ENCODE data around the gene NFYC. TPM values are rescaled to one million over a fixed set of nuclear protein-coding genes. Genes with fewer than 3 reads are reported as not detected.

Gene NFYC
- total RNA-seq, 1 donor from 2014 or later: 38.0 TPM

DNA sequence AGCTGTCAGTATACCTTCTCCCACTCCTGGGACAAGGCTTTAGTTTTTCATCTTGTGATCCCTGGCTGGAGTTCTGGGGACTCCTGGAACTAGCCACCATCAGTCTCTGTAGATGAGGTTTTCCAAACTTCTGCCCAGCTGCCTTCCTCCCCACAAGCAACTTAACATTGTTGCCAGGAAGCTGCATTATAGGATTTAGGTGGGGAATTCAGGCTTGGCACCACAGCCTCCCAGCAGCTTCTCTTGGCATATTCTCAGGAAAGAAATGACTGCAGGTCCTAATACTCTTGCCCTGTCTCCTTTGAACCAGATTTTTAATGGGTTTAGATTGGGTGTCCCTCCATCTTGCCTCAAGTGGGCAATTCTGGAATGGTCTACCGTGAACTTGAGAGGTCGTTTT lies 73.5 kb downstream of the NFYC start:
- H3K4me1 ChIP-seq: no peaks in the 10 kb centered on the region
- no peak for DNase-seq (ENCODE audit: low spot score)
- no peak overlapping the region for H3K4me3 ChIP-seq
- no peak for TF ChIP-seq EZH2phosphoT487 (IDR thresholded peaks at IDR 0.05)
- TF ChIP-seq EZH2 (IDR thresholded peaks at IDR 0.05): no peak
- TF ChIP-seq, protein P1, sequence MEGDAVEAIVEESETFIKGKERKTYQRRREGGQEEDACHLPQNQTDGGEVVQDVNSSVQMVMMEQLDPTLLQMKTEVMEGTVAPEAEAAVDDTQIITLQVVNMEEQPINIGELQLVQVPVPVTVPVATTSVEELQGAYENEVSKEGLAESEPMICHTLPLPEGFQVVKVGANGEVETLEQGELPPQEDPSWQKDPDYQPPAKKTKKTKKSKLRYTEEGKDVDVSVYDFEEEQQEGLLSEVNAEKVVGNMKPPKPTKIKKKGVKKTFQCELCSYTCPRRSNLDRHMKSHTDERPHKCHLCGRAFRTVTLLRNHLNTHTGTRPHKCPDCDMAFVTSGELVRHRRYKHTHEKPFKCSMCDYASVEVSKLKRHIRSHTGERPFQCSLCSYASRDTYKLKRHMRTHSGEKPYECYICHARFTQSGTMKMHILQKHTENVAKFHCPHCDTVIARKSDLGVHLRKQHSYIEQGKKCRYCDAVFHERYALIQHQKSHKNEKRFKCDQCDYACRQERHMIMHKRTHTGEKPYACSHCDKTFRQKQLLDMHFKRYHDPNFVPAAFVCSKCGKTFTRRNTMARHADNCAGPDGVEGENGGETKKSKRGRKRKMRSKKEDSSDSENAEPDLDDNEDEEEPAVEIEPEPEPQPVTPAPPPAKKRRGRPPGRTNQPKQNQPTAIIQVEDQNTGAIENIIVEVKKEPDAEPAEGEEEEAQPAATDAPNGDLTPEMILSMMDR (IDR thresholded peaks at IDR 0.05): no peak
- Mint-ChIP-seq H3K27ac (no peak overlapping the region), H3K36me3 (peaks cover 43% of the 10 kb centered on the region), H3K4me1 (peaks cover 5% of the 10 kb centered on the region), H3K9me3 (no peaks in the 10 kb centered on the region), H3K4me3 (no peak overlapping the region), H3K27me3 (ENCODE audit: insufficient read depth, low read depth) (peaks cover 3% of the 10 kb centered on the region)
- no peak overlapping the region for H3K4me2 ChIP-seq
- H3K27me3 ChIP-seq: no peaks in the 10 kb centered on the region
- no peaks in the 10 kb centered on the region for H3K9me3 ChIP-seq (ENCODE audit: low read depth)
- no peaks in the 10 kb centered on the region for H3K36me3 ChIP-seq
- H2AFZ ChIP-seq (replicated peaks): no peak overlapping the region
- H3K27ac ChIP-seq: no peak overlapping the region
- no peaks in the 10 kb centered on the region for H3K79me2 ChIP-seq (ENCODE audit: low read depth)
- H4K20me1 ChIP-seq (ENCODE audit: low read depth): no peaks in the 10 kb centered on the region
- H3K9ac ChIP-seq: no peak overlapping the region
- no peaks in the 10 kb centered on the region for H3F3A ChIP-seq (ENCODE audit: low read depth)

DNA sequence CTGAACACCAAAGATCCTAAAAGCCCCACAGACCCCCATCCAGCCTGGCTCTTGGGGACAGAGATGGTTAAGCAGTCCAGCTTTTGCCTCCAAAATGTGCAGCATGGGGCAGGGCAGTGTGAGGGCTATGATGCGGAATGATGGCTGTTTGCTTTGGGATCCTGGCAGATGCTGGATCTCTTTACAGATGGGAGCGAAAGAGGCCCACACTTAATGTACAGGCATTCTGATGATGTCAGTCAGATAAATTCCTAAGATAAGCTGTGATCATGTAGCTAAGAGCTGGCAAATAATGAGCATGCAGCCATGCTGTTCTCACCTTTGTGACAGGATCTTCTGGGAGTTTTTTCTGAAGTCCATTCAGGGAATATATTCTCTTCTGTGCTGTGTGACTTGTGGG lies 74.5 kb downstream of the NFYC start:
- H2AFZ ChIP-seq (replicated peaks): no peak overlapping the region

DNA sequence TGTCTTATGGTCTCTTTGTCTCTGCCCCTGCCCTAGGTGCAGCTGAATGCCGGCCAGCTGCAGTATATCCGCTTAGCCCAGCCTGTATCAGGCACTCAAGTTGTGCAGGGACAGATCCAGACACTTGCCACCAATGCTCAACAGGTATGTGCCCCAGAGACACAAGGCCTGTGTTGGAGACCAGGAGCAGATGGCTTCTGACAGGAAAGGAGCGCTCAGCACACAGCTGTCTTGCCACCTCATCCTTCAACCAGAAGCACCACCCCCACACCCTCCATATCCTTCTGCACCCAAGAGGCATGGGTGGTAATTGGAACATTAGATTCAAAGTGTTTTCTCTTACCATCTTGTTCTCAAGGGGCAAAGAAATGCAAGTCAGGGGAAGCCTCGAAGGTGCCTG lies 75.1 kb downstream of the NFYC start:
- no peak overlapping the region for H3K9ac ChIP-seq
- H3K27ac ChIP-seq: no peak overlapping the region
- no peaks in the 10 kb centered on the region for H3K9me3 ChIP-seq (ENCODE audit: low read depth)
- H3F3A ChIP-seq (ENCODE audit: low read depth): no peaks in the 10 kb centered on the region
- H3K36me3 ChIP-seq: no peaks in the 10 kb centered on the region
- H3K4me1 ChIP-seq: no peaks in the 10 kb centered on the region
- no peak for TF ChIP-seq EZH2 (IDR thresholded peaks at IDR 0.05)
- no peak for TF ChIP-seq EZH2phosphoT487 (IDR thresholded peaks at IDR 0.05)
- TF ChIP-seq, protein P1 (IDR thresholded peaks at IDR 0.05): no peak
- no peak overlapping the region for H2AFZ ChIP-seq (replicated peaks)
- no peak overlapping the region for H3K4me3 ChIP-seq
- H3K36me3 Mint-ChIP-seq: peaks cover 47% of the 10 kb centered on the region
- no peaks in the 10 kb centered on the region for H3K79me2 ChIP-seq (ENCODE audit: low read depth)
- peaks cover 7% of the 10 kb centered on the region for H3K4me1 Mint-ChIP-seq
- no peak overlapping the region for H3K27ac Mint-ChIP-seq
- H4K20me1 ChIP-seq (ENCODE audit: low read depth): no peaks in the 10 kb centered on the region
- no peaks in the 10 kb centered on the region for H3K9me3 Mint-ChIP-seq
- no peak overlapping the region for H3K4me3 Mint-ChIP-seq
- no peak for DNase-seq (ENCODE audit: low spot score)
- H3K27me3 ChIP-seq: no peaks in the 10 kb centered on the region
- peaks cover 3% of the 10 kb centered on the region for H3K27me3 Mint-ChIP-seq (ENCODE audit: insufficient read depth, low read depth)
- H3K4me2 ChIP-seq: no peak overlapping the region

More for the DNA sequence above, 74.5 kb downstream of the NFYC start:
- Histone ChIP-seq H3K27ac (no peak overlapping the region), H3K4me1 (no peaks in the 10 kb centered on the region), H3K36me3 (no peaks in the 10 kb centered on the region), H3F3A (ENCODE audit: low read depth) (no peaks in the 10 kb centered on the region), H3K9me3 (ENCODE audit: low read depth) (no peaks in the 10 kb centered on the region), H3K9ac (no peak overlapping the region), H3K27me3 (no peaks in the 10 kb centered on the region), H3K4me2 (no peak overlapping the region), H4K20me1 (ENCODE audit: low read depth) (no peaks in the 10 kb centered on the region), H3K79me2 (ENCODE audit: low read depth) (no peaks in the 10 kb centered on the region), H3K4me3 (no peak overlapping the region)
- Mint-ChIP-seq H3K36me3 (peaks cover 48% of the 10 kb centered on the region), H3K4me3 (no peak overlapping the region), H3K9me3 (no peaks in the 10 kb centered on the region), H3K27me3 (ENCODE audit: insufficient read depth, low read depth) (peaks cover 3% of the 10 kb centered on the region), H3K4me1 (peaks cover 5% of the 10 kb centered on the region), H3K27ac (no peak overlapping the region)
- DNase-seq (ENCODE audit: low spot score): no peak
- TF ChIP-seq EZH2phosphoT487 (IDR thresholded peaks at IDR 0.05): no peak
- TF ChIP-seq, protein P1 (IDR thresholded peaks at IDR 0.05): no peak
- TF ChIP-seq EZH2 (IDR thresholded peaks at IDR 0.05): no peak
